Hepatocyte (in vitro differentiated cells): ENCODE results near the gene SYT7. TPM values are rescaled to one million over a fixed set of nuclear protein-coding genes. Genes with fewer than 3 reads are reported as not detected.

Experiments used
- DNase-seq: peaks from one replicate; pipeline ENCODE4 v3.0.0-alpha.2; 2016; ENCODE audit warnings: low spot score
- H2AFZ ChIP-seq: fragments of 200-600 bp; sonication (generic); 2 replicates; pipeline ENCODE4 v1.6.0; 2016; ENCODE audit warnings: antibody characterized with exemption, mild to moderate bottlenecking
- H3K27ac ChIP-seq: fragments of 200-600 bp; sonication (generic); 2 replicates; pipeline ENCODE4 v1.5.1; 2016; ENCODE audit warnings: mild to moderate bottlenecking
- H3K27me3 ChIP-seq: fragments of 200-600 bp; sonication (generic); 2 replicates; pipeline ENCODE4 v1.6.1; 2016
- H3K36me3 ChIP-seq: fragments of 200-600 bp; sonication (generic); replicated peaks from 2 replicates; pipeline ENCODE4 v1.5.1; 2016; ENCODE audit warnings: low read depth; ENCODE audit not compliant: insufficient read depth
- H3K4me1 ChIP-seq: fragments of 200-600 bp; sonication (generic); 2 replicates; pipeline ENCODE4 v1.5.1; 2016; ENCODE audit warnings: mild to moderate bottlenecking, moderate library complexity; ENCODE audit not compliant: insufficient read depth
- H3K4me2 ChIP-seq: fragments of 200-600 bp; sonication (generic); 2 replicates; pipeline ENCODE4 v1.6.0; 2016
- H3K4me3 ChIP-seq: fragments of 200-600 bp; sonication (generic); 2 replicates; pipeline ENCODE4 v1.5.1; 2016; ENCODE audit warnings: mild to moderate bottlenecking
- H3K79me2 ChIP-seq: fragments of 200-600 bp; sonication (generic); 2 replicates; pipeline ENCODE4 v1.6.0; 2017; ENCODE audit warnings: mild to moderate bottlenecking
- H3K9me2 ChIP-seq: fragments of 200-600 bp; sonication (generic); replicated peaks from 2 replicates; pipeline ENCODE4 v1.6.0; 2017; ENCODE audit warnings: mild to moderate bottlenecking; ENCODE audit not compliant: insufficient read depth
- H3K9me3 ChIP-seq: fragments of 200-600 bp; sonication (generic); 2 replicates; pipeline ENCODE4 v1.5.1; 2016; ENCODE audit warnings: low read depth, mild to moderate bottlenecking
- H4K20me1 ChIP-seq: fragments of 200-600 bp; sonication (generic); 2 replicates; pipeline ENCODE4 v1.6.0; 2016; ENCODE audit warnings: mild to moderate bottlenecking; ENCODE audit not compliant: insufficient read depth, poor library complexity, severe bottlenecking
- EZH2 ChIP-seq: fragments of 200-600 bp; sonication (generic); IDR thresholded peaks from 2 replicates; pipeline ENCODE4 v1.6.1; 2016; ENCODE audit warnings: antibody characterized with exemption, mild to moderate bottlenecking, borderline replicate concordance
- EZH2phosphoT487 ChIP-seq: fragments of 200-600 bp; sonication (generic); IDR thresholded peaks from one replicate; pipeline ENCODE4 v1.6.1; 2018; ENCODE audit warnings: antibody characterized with exemption, mild to moderate bottlenecking, low read depth, moderate library complexity; ENCODE audit not compliant: unreplicated experiment, severe bottlenecking
- WGBS: methylation state at CpG from one replicate; pipeline ENCODE4 v1.1.6; 2016; ENCODE audit warnings: low lambda C conversion rate; ENCODE audit errors: missing lambda C conversion rate; 5-methylcytosine and 5-hydroxymethylcytosine counted together
- polyA plus RNA-seq: library from polyadenylated mRNA; unstranded; fragments of >200 nt; fragmentation: Nextera tagmentation; extraction: Ambion mirVana; gene quantifications from 2 replicates; pipeline ENCODE4 v1.2.1, GENCODE V29; 2016
- total RNA-seq: library from RNA; depleted of rRNA; stranded (reverse); fragments of >200 nt; gene quantifications from 2 replicates; pipeline ENCODE4 v1.2.3, GENCODE V29; 2014
- TF ChIP-seq, protein P1 (sequence below): fragments of 200-600 bp; sonication (generic); IDR thresholded peaks from 2 replicates; pipeline ENCODE4 v1.5.1; 2016; ENCODE audit warnings: antibody characterized with exemption, mild to moderate bottlenecking; ENCODE audit not compliant: poor library complexity

SYT7 gene
- total and polyA plus RNA-seq, 2 experiments from 2014 or later = 11.3 to 15.5 TPM

DNA sequence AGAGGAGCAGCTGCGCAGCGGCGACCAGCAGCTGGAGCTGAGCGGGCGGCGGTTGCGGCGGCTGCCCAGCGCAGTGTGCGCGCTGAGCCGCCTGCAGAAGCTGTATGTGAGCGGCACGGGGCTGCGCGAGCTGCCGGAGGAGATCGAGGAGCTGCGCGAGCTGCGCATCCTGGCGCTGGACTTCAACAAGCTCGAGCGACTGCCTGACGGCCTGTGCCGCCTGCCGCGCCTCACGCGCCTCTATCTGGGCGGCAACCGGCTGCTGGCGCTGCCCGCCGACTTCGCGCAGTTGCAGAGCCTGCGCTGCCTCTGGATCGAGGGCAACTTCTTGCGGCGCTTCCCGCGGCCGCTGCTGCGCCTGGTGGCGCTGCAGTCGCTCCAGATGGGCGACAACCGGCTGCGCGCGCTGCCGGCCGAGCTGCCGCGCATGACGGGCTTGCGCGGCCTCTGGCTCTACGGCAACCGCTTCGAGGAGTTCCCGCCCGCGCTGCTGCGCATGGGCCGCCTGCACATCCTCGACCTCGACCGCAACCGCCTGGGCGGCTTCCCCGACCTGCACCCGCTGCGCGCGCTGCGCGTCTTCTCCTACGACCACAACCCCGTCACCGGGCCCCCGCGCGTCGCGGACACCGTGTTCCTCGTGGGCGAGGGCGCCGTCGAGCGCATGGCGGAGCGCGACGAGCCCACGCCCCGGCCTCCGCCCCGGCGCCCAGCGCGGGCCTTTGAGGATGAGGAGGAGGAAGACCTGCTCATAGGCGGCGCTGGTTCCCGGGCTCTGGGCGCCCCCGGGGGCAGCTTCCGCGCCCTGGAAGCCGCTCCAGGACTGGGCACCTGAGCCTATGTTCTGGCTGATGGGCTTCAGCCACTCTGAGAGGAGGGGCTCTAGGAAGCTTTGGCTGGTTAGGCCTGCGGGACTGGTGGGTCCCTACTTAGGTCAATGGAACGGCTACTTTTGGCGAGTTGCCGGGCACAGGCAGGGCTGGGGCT, 71.5 kb downstream of the SYT7 start:
- Histone ChIP-seq H2AFZ (peak overlapping the region; percentile 47), H3K4me3 (no peak overlapping the region), H3K27me3 (peaks cover 19% of the 10 kb centered on the region), H3K27ac (no peak overlapping the region), H3K4me1 (peaks cover 28% of the 10 kb centered on the region), H3K9me3 (no peaks in the 10 kb centered on the region), H3K4me2 (peak overlapping the region; percentile 92), H3K79me2 (no peaks in the 10 kb centered on the region), H3K9me2 (no peaks in the 10 kb centered on the region), H4K20me1 (no peaks in the 10 kb centered on the region), H3K36me3 (no peaks in the 10 kb centered on the region)
- 9% methylated on average over 88 of the region's 117 CpGs for WGBS
- no peak for TF ChIP-seq EZH2
- TF ChIP-seq, protein P1, sequence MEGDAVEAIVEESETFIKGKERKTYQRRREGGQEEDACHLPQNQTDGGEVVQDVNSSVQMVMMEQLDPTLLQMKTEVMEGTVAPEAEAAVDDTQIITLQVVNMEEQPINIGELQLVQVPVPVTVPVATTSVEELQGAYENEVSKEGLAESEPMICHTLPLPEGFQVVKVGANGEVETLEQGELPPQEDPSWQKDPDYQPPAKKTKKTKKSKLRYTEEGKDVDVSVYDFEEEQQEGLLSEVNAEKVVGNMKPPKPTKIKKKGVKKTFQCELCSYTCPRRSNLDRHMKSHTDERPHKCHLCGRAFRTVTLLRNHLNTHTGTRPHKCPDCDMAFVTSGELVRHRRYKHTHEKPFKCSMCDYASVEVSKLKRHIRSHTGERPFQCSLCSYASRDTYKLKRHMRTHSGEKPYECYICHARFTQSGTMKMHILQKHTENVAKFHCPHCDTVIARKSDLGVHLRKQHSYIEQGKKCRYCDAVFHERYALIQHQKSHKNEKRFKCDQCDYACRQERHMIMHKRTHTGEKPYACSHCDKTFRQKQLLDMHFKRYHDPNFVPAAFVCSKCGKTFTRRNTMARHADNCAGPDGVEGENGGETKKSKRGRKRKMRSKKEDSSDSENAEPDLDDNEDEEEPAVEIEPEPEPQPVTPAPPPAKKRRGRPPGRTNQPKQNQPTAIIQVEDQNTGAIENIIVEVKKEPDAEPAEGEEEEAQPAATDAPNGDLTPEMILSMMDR = peak; percentile 59
- TF ChIP-seq EZH2phosphoT487 = no peak
- peak; percentile 93 for DNase-seq

DNA sequence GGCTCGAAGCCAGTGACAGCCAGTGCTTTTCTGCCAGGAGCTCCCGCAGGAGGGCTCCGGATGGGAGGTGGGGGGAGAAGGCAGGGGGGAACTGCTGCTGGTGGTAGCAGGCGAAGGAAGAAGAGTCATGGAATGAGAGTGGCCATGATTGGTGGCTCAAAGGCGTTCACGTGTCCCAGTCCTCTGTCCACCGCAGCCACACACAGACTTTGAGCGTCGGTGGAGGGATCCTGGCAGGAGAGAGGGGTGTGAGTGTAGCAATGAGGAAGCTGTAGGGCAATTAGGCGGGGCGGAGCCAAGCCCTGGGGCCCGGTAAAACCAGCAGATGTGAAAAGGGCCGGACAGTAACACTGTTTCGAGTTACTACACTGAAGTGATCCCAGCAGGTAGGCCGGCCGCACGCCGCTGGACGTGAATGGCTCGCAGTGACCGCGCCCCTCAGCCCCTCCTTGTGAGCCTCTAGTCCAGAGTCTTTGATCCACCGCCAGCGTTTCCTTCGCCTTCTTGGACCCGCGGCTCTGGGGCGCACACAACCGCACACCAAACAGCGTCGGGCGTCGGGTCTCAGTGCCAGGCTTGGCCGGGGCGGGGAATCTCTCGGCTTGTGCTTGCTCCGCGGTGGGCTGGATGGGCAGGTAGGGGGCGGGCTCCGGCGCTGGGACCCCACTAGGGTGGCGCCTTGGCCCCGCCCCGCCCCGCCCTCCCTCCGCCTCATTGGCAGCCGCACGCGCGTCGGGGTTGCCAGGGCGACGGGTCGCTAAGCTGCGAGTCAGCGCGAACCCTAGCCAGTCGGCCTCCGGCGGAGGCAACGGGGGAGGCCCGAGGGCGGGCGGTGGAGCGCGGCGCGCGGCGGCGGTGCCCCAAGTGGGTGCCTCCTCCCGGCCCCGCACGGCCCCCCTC, 72.7 kb downstream of the SYT7 start, which contains the start of gene LRRC10B:
LRRC10B (plus strand) TSS at position 788 of the 900 bp plus-strand sequence. CDS start 250 bp downstream, outside the sequence.
- no peaks in the 10 kb centered on the region for H3K9me2 ChIP-seq
- peaks cover 19% of the 10 kb centered on the region for H3K27me3 ChIP-seq
- no peaks in the 10 kb centered on the region for H4K20me1 ChIP-seq
- H3K9me3 ChIP-seq = no peaks in the 10 kb centered on the region
- no peak within 1 kb of the TSS for H3K27ac ChIP-seq
- no peaks in the 10 kb centered on the region for H3K36me3 ChIP-seq
- no peak for TF ChIP-seq EZH2phosphoT487
- no peak for TF ChIP-seq EZH2
- TF ChIP-seq, protein P1 = no peak
- H3K4me3 ChIP-seq = no peak within 1 kb of the TSS
- H3K79me2 ChIP-seq = no peaks in the 10 kb centered on the region
- peaks cover 26% of the 10 kb centered on the region for H3K4me1 ChIP-seq
- peak within 1 kb of the TSS; percentile 47 for H2AFZ ChIP-seq
- DNase-seq = peak; percentile 79
- WGBS = 3% methylated on average over 37 of the region's 74 CpGs
- H3K4me2 ChIP-seq = peak within 1 kb of the TSS; percentile 92

DNA sequence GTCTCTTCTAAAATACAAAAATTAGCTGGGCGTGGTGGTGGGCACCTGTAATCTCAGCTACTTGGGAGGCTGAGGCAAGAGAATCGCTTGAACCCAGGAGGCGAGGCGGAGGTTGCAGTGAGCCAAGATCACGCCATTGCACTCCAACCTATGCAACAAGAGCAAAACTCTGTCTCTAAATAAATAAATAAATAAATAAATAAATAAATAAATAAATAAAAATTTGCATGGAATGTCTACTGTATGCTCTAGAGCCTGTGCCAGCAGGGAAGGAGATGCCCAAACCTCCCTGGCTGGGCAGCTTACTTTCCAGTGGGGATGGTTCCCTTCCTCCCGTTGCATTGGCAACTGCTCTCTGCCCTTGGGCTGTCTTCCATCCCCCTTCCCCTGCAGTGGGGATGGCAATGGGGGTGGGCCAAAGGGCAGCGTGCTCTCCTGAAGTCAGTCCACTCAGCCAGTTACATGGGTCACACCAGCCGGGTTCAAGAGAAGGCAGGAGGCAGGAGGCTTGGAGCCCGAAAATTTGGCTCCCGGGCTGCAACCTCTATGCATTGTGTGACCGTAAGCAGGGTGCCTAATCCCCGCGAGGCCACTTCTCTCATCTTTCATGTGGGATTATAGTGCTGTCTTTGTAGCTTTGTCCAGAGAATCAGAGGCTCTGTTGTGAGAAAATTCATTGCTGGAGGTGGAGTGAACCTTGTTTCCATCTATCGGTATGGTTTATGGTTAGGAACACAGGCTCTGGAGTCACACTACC, 73.7 kb downstream of the SYT7 start:
- peaks cover 19% of the 10 kb centered on the region for H3K27me3 ChIP-seq
- no peak overlapping the region for H3K27ac ChIP-seq
- no peaks in the 10 kb centered on the region for H4K20me1 ChIP-seq
- WGBS = 72% methylated on average over 14 of the region's 14 CpGs
- no peak overlapping the region for H3K4me2 ChIP-seq
- TF ChIP-seq, protein P1 = no peak
- TF ChIP-seq EZH2 (no peak), EZH2phosphoT487 (no peak)
- no peaks in the 10 kb centered on the region for H3K9me3 ChIP-seq
- no peaks in the 10 kb centered on the region for H3K36me3 ChIP-seq
- no peak overlapping the region for H3K4me3 ChIP-seq
- H3K4me1 ChIP-seq = peaks cover 20% of the 10 kb centered on the region
- no peaks in the 10 kb centered on the region for H3K9me2 ChIP-seq
- no peak for DNase-seq
- no peak overlapping the region for H2AFZ ChIP-seq
- H3K79me2 ChIP-seq = no peaks in the 10 kb centered on the region
